Gastroesophageal sphincter (tissue), 4 donors: ENCODE data around the gene CAMK1D. TPM values are rescaled to one million over a fixed set of nuclear protein-coding genes. Genes with fewer than 3 reads are reported as not detected.
"Not testable (repeated sequence)": the region's sequence is repeated elsewhere in the genome, so short reads cannot be mapped to it uniquely, and the experiment has no call there.

Experiments
- ATAC-seq: fragments of 150-250 bp; one replicate; pipeline ENCODE4 v1.9.1; 2016; ENCODE audit warnings: mild to moderate bottlenecking, moderate library complexity
- H3K27ac ChIP-seq, 4 donors: fragments of 200-600 bp; sonication (generic) in 3 of 4; 1 replicate in 3 of 4; 2 replicates in 1 of 4; pipeline ENCODE4 v1.5.1; 2016 to 2019
- H3K27me3 ChIP-seq: fragments of 200-600 bp; sonication (generic); one replicate; pipeline ENCODE4 v1.5.1; 2019
- H3K36me3 ChIP-seq, 2 donors: fragments of 200-600 bp; sonication (generic); one replicate each; pipeline ENCODE4 v1.5.1; 2019; ENCODE audit warnings: control low read depth in 1 of 2
- H3K4me1 ChIP-seq, 3 donors: fragments of 200-600 bp; sonication (generic); 1 replicate in 2 of 3; 2 replicates in 1 of 3; pipeline ENCODE4 v1.5.1; 2016 to 2019; ENCODE audit warnings: control low read depth in 2 of 3
- H3K4me3 ChIP-seq, 2 donors: fragments of 200-600 bp; sonication (generic); one replicate each; pipeline ENCODE4 v1.5.1; 2019; ENCODE audit warnings: mild to moderate bottlenecking in 1 of 2, moderate library complexity in 1 of 2
- H3K9me3 ChIP-seq, 3 donors: fragments of 200-600 bp; sonication (generic); one replicate each; pipeline ENCODE4 v1.5.1; 2017 to 2019; ENCODE audit warnings: control low read depth in 2 of 3
- CTCF ChIP-seq, 4 experiments: fragments of 200-600 bp in 2 of 4; fragments of 450-650 bp in 2 of 4; sonication (generic) in 1 of 4; IDR thresholded peaks; one replicate each; pipeline ENCODE4 v1.5.1; 2017 to 2019; ENCODE audit warnings: antibody characterized with exemption in 4 of 4, mild to moderate bottlenecking in 2 of 4, moderate library complexity in 2 of 4
- EP300 ChIP-seq: sonication (generic); formaldehyde crosslinking; IDR thresholded peaks from one replicate; pipeline ENCODE4 v1.6.1; 2017; ENCODE audit warnings: antibody characterized with exemption, mild to moderate bottlenecking
- POLR2A ChIP-seq, 2 donors: fragments of 450-650 bp; IDR thresholded peaks; one replicate each; pipeline ENCODE4 v1.6.1; 2017; ENCODE audit warnings: antibody characterized with exemption in 2 of 2, mild to moderate bottlenecking in 2 of 2, moderate library complexity in 1 of 2
- POLR2AphosphoS5 ChIP-seq: sonication (generic); formaldehyde crosslinking; IDR thresholded peaks from one replicate; pipeline ENCODE4 v1.6.1; 2017; ENCODE audit warnings: antibody characterized with exemption
- WGBS, 2 donors: methylation state at CpG; one replicate each; pipeline ENCODE4 v1.1.5; 2018; ENCODE audit warnings: low coverage in 1 of 2; 5-methylcytosine and 5-hydroxymethylcytosine counted together
- total RNA-seq, 4 donors: library from RNA; depleted of rRNA; stranded (reverse); fragments of >200 nt; gene quantifications; one replicate each; pipeline ENCODE4 v1.1.0, GENCODE V29; 2016

Gene CAMK1D
- total RNA-seq, 4 donors from 2014 or later: 11.6 to 18.3 (median 15.3) TPM

GRCh38 chr10:12742771-12743170 lies 393.4 kb downstream of the CAMK1D start:
- TF ChIP-seq EP300 (no peak), CTCF (IDR thresholded peaks at IDR 0.05) (no peak), POLR2A (IDR thresholded peaks at IDR 0.05) (no peak), POLR2AphosphoS5 (no peak)
- no peak overlapping the region for H3K4me3 ChIP-seq
- H3K9me3 ChIP-seq: no peaks in the 10 kb centered on the region
- peaks cover 0 to 28% (median 8%) of the 10 kb centered on the region in 3 donors for H3K4me1 ChIP-seq
- H3K36me3 ChIP-seq: no peaks in the 10 kb centered on the region
- no peak for ATAC-seq
- H3K27me3 ChIP-seq: no peaks in the 10 kb centered on the region
- WGBS, 2 donors: 78 to 89% methylated on average over 5 to 10 of the region's 10 CpGs
- peak overlapping the region in 2 of 4 donors; percentile 71 to 79 for H3K27ac ChIP-seq

- ATAC-seq, H3K36me3 ChIP-seq, H3K27me3 ChIP-seq, H3K27ac ChIP-seq, H3K4me3 ChIP-seq, H3K9me3 ChIP-seq: not testable (repeated sequence)
- WGBS, 2 donors: 55 to 77% methylated on average over 1 to 2 of the region's 3 CpGs
- H3K4me1 ChIP-seq: peaks cover 0 to 28% (median 8%) of the 10 kb centered on the region in 3 donors
These were observed 394.1 kb downstream of the CAMK1D start for GRCh38 chr10:12743466-12743865.

GRCh38 chr10:12743941-12744340 lies 394.6 kb downstream of the CAMK1D start:
- no peaks in the 10 kb centered on the region for H3K9me3 ChIP-seq
- no peak for ATAC-seq
- no peak for TF ChIP-seq EP300
- no peak for TF ChIP-seq POLR2A (IDR thresholded peaks at IDR 0.05)
- TF ChIP-seq CTCF (IDR thresholded peaks at IDR 0.05): no peak
- TF ChIP-seq POLR2AphosphoS5: no peak
- WGBS, 2 donors: 90 to 91% methylated on average over 4 of the region's 4 CpGs
- no peaks in the 10 kb centered on the region for H3K36me3 ChIP-seq
- H3K4me3 ChIP-seq: no peak overlapping the region
- H3K4me1 ChIP-seq: peaks cover 0 to 28% (median 8%) of the 10 kb centered on the region in 3 donors
- H3K27ac ChIP-seq: no peak overlapping the region
- H3K27me3 ChIP-seq: no peaks in the 10 kb centered on the region

GRCh38 chr10:12748186-12748585 lies 398.8 kb downstream of the CAMK1D start:
- no peak for TF ChIP-seq POLR2A (IDR thresholded peaks at IDR 0.05)
- no peak for TF ChIP-seq EP300
- no peak for TF ChIP-seq CTCF (IDR thresholded peaks at IDR 0.05)
- TF ChIP-seq POLR2AphosphoS5: no peak
- H3K27ac ChIP-seq: no peak overlapping the region
- no peak overlapping the region for H3K4me3 ChIP-seq
- no peaks in the 10 kb centered on the region for H3K27me3 ChIP-seq
- no peaks in the 10 kb centered on the region for H3K36me3 ChIP-seq
- no peaks in the 10 kb centered on the region for H3K9me3 ChIP-seq
- WGBS, 2 donors: 91 to 93% methylated on average over 4 of the region's 4 CpGs
- no peak for ATAC-seq
- no peaks in the 10 kb centered on the region for H3K4me1 ChIP-seq

- Histone ChIP-seq H3K27ac (no peak overlapping the region), H3K27me3 (no peaks in the 10 kb centered on the region), H3K4me1 (peaks cover 0 to 4% (median 0%) of the 10 kb centered on the region in 3 donors), H3K4me3 (no peak overlapping the region), H3K36me3 (no peaks in the 10 kb centered on the region), H3K9me3 (no peaks in the 10 kb centered on the region)
- no peak for ATAC-seq
- WGBS, 2 donors: 92 to 97% methylated on average over 13 of the region's 14 CpGs
- TF ChIP-seq CTCF (IDR thresholded peaks at IDR 0.05) (no peak), EP300 (no peak), POLR2AphosphoS5 (no peak), POLR2A (IDR thresholded peaks at IDR 0.05) (no peak)
These were observed 400.6 kb downstream of the CAMK1D start for GRCh38 chr10:12749760-12750478.
